KMS-11 (cell line): ENCODE results near the gene GTSE1.

ENCODE experiments used
- H2AFZ ChIP-seq: fragments of 200-600 bp; sonication (generic); 2 replicates; pipeline ENCODE4 v1.6.1; 2016; ENCODE audit warnings: antibody characterized with exemption, mixed run types, low read depth
- H3K27ac ChIP-seq: fragments of 200-600 bp; sonication (generic); 2 replicates; pipeline ENCODE4 v1.6.1; 2016; ENCODE audit warnings: mild to moderate bottlenecking, mixed run types
- H3K27me3 ChIP-seq: fragments of 200-600 bp; sonication (generic); 2 replicates; pipeline ENCODE4 v1.6.1; 2017; ENCODE audit warnings: mild to moderate bottlenecking, low read depth, mixed run types, moderate library complexity; ENCODE audit not compliant: insufficient read depth
- H3K36me3 ChIP-seq: fragments of 200-600 bp; sonication (generic); 2 replicates; pipeline ENCODE4 v1.6.1; 2017; ENCODE audit warnings: mild to moderate bottlenecking, mixed run types; ENCODE audit not compliant: insufficient read depth
- H3K4me1 ChIP-seq: fragments of 200-600 bp; sonication (generic); 2 replicates; pipeline ENCODE4 v1.6.1; 2016; ENCODE audit warnings: mild to moderate bottlenecking, low read depth, mixed run types; ENCODE audit not compliant: poor library complexity, severe bottlenecking
- H3K4me2 ChIP-seq: fragments of 200-600 bp; sonication (generic); 2 replicates; pipeline ENCODE4 v1.7.0; 2016; ENCODE audit warnings: mild to moderate bottlenecking, mixed run types
- H3K4me3 ChIP-seq: fragments of 200-600 bp; sonication (generic); IDR thresholded peaks from 2 replicates; pipeline ENCODE4 v1.6.1; 2017; ENCODE audit warnings: low read depth, low read length, mixed read lengths; ENCODE audit not compliant: insufficient read depth
- H3K79me2 ChIP-seq: fragments of 200-600 bp; sonication (generic); 2 replicates; pipeline ENCODE4 v1.6.1; 2016; ENCODE audit warnings: low read depth, mixed run types; ENCODE audit not compliant: insufficient read depth
- H3K9ac ChIP-seq: fragments of 200-600 bp; sonication (generic); 2 replicates; pipeline ENCODE4 v1.6.1; 2016; ENCODE audit warnings: mild to moderate bottlenecking, mixed run types
- H4K20me1 ChIP-seq: fragments of 200-600 bp; sonication (generic); 2 replicates; pipeline ENCODE4 v1.6.1; 2016; ENCODE audit warnings: mild to moderate bottlenecking, mixed run types; ENCODE audit not compliant: insufficient read depth
- TF ChIP-seq, protein P1 (sequence below): fragments of 200-600 bp; sonication (generic); conservative IDR thresholded peaks from 2 replicates; pipeline ENCODE4 v1.6.1; 2017; ENCODE audit warnings: low read depth, mild to moderate bottlenecking, antibody characterized with exemption, low read length, moderate library complexity, mixed read lengths

Gene GTSE1

DNA sequence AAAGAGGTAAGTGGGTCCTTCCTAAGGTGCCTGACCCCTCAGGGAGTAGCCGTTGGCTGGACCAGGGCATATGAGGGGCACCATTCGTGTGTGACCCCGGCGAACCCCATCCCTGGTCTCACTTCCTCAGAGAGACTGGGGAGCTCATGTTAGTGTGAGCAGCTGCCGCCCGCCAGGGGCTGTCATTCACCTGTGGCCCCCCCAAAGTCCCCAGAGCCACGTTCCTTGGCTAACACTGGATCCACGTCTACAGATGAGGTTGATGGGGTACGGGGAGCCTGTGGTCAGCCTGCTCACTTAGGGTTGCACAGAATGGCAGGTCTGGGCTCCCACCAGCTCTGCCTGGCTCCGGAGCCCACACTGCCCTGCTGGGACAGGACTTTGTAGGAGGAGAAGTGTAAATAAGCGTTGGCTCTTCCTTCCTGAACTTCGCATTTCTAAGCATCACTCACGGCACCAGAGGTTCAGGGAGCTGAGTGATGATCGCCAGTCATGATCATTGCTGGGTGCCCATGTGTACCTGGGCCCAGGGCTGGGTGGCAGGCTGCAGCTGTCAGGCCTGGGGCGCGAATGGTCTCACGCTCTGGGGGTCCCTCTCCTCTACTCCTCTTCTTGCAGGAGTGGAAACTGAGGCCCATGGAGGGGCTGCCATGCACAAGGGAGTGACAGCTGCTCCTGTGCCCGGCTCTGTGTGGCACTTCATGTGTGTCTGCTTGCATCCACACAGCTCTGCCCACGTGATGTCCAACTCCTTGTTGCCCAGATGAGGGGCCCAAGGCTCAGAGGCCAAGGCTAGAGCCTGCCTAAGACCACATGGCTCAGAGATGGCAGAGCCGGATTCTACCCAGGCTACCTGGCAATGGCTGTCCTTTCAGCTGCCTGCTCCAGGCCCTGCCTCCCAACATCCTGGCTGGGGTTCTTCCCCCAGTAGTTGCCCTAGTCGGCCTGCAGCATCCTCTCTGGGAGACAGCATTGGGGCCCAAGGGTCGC is 17.7 kb upstream of the GTSE1 start:
- Histone ChIP-seq H3K79me2 (no peaks in the 10 kb centered on the region), H3K27ac (no peak overlapping the region), H3K4me2 (no peak overlapping the region), H3K36me3 (no peaks in the 10 kb centered on the region), H3K9ac (no peak overlapping the region), H3K4me1 (no peaks in the 10 kb centered on the region), H2AFZ (no peak overlapping the region), H3K27me3 (no peaks in the 10 kb centered on the region), H3K4me3 (no peak overlapping the region), H4K20me1 (no peaks in the 10 kb centered on the region)
- TF ChIP-seq, protein P1, sequence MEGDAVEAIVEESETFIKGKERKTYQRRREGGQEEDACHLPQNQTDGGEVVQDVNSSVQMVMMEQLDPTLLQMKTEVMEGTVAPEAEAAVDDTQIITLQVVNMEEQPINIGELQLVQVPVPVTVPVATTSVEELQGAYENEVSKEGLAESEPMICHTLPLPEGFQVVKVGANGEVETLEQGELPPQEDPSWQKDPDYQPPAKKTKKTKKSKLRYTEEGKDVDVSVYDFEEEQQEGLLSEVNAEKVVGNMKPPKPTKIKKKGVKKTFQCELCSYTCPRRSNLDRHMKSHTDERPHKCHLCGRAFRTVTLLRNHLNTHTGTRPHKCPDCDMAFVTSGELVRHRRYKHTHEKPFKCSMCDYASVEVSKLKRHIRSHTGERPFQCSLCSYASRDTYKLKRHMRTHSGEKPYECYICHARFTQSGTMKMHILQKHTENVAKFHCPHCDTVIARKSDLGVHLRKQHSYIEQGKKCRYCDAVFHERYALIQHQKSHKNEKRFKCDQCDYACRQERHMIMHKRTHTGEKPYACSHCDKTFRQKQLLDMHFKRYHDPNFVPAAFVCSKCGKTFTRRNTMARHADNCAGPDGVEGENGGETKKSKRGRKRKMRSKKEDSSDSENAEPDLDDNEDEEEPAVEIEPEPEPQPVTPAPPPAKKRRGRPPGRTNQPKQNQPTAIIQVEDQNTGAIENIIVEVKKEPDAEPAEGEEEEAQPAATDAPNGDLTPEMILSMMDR = no peak

DNA sequence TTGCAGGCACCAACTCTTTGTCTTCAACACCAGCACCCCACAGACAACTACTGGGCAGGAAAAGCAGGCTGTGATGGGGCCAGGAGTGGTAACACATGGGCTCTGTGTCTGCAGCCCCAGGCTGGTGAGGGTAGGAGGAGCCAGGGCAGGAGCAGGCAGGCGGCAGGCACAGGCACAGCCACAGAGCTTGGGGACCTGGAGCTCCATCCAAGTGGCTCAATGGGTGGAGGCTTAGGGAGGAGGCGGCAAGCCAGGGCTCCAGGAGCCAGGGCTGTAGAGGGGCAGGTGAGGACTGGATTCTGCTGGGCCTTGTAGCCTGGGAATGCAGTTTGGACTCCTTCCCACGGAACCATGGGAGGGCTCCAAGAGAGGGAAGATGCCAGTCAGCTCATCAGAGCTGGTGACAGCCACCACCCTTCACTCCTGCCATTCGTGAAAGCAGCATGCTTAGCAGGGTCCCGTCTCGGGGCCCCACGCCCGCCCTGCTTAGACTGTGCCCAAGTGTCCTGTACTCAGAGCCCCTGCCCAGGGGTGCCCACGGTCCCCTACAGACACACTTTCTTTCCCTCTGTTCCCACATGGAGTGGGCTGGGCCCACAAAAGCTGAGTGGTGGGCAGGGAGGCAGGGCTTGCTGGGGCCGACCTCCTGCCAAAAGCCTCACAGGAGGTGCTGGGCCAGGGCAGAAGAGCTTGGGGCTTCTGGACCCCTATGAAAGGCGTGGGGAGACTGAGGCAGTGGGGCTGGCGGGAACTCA is 16.4 kb upstream of the GTSE1 start:
- no peaks in the 10 kb centered on the region for H3K4me1 ChIP-seq
- no peak overlapping the region for H3K27ac ChIP-seq
- no peak overlapping the region for H3K4me3 ChIP-seq
- H4K20me1 ChIP-seq = no peaks in the 10 kb centered on the region
- no peak overlapping the region for H2AFZ ChIP-seq
- no peaks in the 10 kb centered on the region for H3K79me2 ChIP-seq
- H3K9ac ChIP-seq = no peak overlapping the region
- no peaks in the 10 kb centered on the region for H3K27me3 ChIP-seq
- TF ChIP-seq, protein P1 = no peak
- H3K4me2 ChIP-seq = no peak overlapping the region
- H3K36me3 ChIP-seq = no peaks in the 10 kb centered on the region

DNA sequence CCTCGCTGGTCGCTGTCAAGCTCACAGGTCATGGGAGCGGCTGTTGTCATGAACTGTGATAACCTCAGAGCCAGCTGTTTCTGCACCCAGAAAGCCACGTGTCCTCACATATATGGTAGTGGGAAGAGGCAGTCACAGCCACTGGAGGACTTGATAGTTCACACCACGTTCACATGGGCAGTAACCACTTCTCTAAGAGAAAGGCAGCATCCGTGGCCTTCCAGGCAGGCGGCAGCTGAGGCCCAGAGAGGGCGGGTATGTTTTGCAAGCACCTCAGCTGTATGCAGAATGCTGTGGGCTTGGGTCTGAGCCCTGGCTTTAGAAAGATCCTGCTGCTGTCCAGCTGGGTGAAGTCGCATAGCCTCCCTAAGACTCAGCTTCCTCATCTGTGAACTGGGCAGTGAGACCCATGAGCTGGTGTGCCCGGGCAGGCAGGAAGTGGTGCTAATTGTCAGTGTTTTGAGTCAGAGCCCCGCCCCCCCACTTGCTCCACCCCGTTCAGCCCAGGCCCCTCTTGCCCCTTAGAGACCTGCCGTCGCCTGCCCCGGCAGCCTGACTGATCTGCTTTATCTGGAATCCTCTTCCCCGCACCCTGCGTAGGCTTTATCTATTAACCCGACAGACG is 15.6 kb upstream of the GTSE1 start:
- Histone ChIP-seq H4K20me1 (no peaks in the 10 kb centered on the region), H3K27ac (no peak overlapping the region), H3K4me3 (no peak overlapping the region), H3K9ac (no peak overlapping the region), H3K27me3 (no peaks in the 10 kb centered on the region), H3K4me2 (no peak overlapping the region), H3K79me2 (no peaks in the 10 kb centered on the region), H2AFZ (no peak overlapping the region), H3K36me3 (no peaks in the 10 kb centered on the region), H3K4me1 (no peaks in the 10 kb centered on the region)
- TF ChIP-seq, protein P1 = no peak

DNA sequence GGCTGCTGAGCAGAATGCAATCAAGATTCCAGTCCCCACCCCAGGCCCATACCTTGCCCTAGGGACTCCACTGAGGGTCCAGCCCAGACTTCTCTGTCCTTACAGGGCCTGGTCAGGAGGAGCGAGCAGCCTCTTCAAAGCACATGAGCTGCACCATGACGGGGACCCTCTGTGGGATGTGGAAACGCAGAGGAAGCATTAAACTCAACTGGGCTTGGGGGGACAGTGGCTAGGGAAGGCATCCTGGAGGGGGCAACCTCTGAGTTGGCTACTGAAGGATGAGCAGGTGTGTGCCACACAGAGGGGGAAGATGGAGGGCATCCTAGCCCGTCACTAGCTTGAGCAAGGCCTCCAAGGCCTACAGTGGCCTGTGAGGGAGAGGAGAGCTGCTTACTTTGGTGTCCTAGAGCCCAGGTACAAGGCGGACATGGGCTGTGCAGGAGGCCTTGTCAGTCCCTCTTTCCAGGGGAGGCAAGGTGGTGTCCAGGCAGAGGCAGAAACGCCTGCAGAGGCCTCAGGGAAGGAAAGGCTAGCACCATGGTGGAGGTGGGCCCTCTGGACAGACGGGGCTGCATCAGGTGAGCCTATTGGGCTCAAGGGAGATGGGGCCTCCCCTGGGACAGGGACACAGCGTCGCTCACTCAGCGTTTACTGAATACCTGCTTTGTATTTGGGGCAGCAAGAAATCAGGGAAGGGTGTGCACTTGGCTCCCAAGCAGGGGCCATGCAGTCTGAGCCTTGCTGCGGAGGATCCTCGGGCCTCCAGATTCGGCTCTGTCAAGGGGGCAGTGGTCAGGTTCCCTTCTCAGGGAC is 14.6 kb upstream of the GTSE1 start:
- TF ChIP-seq, protein P1 = no peak
- Histone ChIP-seq H3K4me1 (no peaks in the 10 kb centered on the region), H3K27me3 (no peaks in the 10 kb centered on the region), H4K20me1 (no peaks in the 10 kb centered on the region), H3K4me2 (no peak overlapping the region), H3K36me3 (no peaks in the 10 kb centered on the region), H3K79me2 (no peaks in the 10 kb centered on the region), H3K9ac (no peak overlapping the region), H3K27ac (no peak overlapping the region), H3K4me3 (no peak overlapping the region), H2AFZ (no peak overlapping the region)
